Activated T-cell treated with anti-CD3 and anti-CD28 coated beads, Interleukin-2, amount 50 U/mL, for 1 hour (primary cell): ENCODE results near the gene RBL2.
A peak's percentile ranks its signal among the peaks of the same experiment; 100 is the strongest.
"Not testable (repeated sequence)": the region's sequence is repeated elsewhere in the genome, so short reads cannot be mapped to it uniquely, and the experiment has no call there.

Experiments used
- DNase-seq: peaks from one replicate; pipeline ENCODE4 v3.0.0-alpha.2; 2020

RBL2 gene, protein sequence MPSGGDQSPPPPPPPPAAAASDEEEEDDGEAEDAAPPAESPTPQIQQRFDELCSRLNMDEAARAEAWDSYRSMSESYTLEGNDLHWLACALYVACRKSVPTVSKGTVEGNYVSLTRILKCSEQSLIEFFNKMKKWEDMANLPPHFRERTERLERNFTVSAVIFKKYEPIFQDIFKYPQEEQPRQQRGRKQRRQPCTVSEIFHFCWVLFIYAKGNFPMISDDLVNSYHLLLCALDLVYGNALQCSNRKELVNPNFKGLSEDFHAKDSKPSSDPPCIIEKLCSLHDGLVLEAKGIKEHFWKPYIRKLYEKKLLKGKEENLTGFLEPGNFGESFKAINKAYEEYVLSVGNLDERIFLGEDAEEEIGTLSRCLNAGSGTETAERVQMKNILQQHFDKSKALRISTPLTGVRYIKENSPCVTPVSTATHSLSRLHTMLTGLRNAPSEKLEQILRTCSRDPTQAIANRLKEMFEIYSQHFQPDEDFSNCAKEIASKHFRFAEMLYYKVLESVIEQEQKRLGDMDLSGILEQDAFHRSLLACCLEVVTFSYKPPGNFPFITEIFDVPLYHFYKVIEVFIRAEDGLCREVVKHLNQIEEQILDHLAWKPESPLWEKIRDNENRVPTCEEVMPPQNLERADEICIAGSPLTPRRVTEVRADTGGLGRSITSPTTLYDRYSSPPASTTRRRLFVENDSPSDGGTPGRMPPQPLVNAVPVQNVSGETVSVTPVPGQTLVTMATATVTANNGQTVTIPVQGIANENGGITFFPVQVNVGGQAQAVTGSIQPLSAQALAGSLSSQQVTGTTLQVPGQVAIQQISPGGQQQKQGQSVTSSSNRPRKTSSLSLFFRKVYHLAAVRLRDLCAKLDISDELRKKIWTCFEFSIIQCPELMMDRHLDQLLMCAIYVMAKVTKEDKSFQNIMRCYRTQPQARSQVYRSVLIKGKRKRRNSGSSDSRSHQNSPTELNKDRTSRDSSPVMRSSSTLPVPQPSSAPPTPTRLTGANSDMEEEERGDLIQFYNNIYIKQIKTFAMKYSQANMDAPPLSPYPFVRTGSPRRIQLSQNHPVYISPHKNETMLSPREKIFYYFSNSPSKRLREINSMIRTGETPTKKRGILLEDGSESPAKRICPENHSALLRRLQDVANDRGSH

DNA sequence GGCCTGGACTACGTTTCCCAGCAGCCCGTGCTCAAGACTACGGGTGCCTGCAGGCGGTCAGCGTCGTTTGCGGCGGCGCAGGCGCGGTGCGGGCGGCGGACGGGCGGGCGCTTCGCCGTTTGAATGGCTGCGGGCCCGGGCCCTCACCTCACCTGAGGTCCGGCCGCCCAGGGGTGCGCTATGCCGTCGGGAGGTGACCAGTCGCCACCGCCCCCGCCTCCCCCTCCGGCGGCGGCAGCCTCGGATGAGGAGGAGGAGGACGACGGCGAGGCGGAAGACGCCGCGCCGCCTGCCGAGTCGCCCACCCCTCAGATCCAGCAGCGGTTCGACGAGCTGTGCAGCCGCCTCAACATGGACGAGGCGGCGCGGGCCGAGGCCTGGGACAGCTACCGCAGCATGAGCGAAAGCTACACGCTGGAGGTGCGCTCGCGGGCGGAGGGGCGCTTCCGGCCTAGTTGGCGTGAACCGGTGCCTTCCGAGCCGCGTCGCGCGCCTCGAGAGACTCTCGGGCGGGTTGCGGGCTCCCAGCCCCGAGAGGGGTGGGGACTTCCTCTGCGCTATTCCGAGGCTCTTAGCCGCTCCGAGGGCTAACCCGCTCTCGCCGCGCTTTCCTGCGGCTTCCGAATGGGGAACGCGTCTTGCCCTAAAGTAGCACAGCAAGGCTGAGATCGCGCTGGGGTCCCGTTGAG lies at the start of gene RBL2:
RBL2 (plus strand) TSS at position 95 of the 689 bp plus-strand sequence; CDS start at position 181, 86 bp downstream.
- peak; percentile 85 for DNase-seq

DNA sequence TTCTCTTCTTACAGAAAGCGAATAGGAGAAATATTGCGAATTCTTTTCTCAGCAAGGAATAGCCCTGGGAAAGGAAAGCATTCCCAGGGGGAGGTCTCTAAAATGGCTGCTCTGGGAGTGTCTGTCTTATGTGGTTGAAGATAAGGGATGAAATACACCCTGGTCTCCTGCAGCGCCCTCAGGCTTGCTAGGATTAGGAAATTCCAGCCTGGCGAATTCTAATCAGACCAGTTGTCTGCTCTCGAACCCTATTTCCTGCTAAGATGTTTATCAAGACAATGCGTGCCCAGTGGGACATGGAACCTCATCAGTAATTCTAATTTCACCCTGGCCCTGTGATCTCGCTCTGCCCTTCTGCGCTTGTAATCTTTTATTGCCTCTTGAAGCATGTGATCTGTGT lies 49.7 kb upstream of the RBL2 start:
- DNase-seq = not testable (repeated sequence)

DNA sequence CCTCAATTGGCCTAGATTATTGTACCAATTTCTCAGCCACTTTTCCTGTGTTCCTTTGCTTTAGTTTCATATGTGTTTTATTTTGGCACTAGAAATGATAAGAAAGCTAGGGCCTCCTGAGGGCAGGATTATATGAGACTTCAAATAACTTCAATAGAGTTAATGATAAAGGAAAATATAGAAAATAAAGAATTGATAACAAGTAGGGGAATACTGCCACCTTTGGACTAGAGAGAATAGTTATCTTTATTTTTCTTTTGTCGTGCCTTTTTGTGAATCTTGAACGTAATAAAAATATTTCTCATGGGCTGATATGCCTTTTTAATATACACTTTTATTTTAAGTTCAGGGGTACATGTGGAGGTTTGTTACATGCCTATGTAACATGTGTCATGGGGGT lies 29.3 kb upstream of the RBL2 start:
- DNase-seq = no peak

GRCh38 chr16:53412549-53412948 lies 21.7 kb upstream of the RBL2 start:
- no peak for DNase-seq

GRCh38 chr16:53413864-53414263 lies 20.4 kb upstream of the RBL2 start:
- DNase-seq = no peak

DNA sequence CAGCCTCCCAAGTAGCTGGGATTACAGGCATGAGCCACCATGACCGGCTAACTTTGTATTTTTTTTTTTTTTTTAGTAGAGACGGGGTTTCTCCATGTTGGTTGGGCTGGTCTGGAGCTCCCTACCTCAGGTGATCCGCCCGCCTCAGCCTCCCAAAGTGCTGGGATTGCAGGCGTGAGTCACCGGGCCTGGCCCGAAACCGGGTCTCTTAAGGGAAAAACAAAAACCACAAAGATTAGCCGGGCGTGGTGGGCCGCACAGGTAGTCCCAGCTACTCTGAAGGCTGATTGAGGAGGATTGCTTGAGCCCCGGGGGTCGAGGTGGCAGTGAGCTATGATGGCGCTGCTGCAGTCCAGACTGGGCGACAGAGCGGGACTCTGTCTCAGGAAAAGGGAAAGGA lies 19.9 kb upstream of the RBL2 start:
- no peak for DNase-seq

GRCh38 chr16:53415504-53415903 lies 18.8 kb upstream of the RBL2 start:
- no peak for DNase-seq

DNA sequence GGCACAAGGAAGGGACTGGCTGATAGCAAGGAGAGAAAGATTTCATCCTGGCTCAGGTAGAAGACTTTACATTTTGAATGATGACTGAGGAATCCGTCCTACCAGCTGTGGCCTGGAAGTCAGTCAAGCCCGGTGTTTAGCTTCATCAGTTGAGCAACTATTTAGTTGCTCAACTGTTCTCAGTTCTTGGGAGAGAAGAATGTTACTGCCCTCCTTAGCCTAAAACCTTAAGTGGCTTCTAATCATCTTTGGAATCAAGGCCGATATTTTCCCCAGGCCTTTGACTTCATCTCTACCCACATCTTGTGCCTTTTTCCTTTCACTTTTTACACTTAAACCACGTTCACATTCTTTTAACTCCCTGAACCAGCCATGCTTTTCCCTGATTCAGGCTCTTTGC lies 17.3 kb upstream of the RBL2 start:
- DNase-seq = no peak

DNA sequence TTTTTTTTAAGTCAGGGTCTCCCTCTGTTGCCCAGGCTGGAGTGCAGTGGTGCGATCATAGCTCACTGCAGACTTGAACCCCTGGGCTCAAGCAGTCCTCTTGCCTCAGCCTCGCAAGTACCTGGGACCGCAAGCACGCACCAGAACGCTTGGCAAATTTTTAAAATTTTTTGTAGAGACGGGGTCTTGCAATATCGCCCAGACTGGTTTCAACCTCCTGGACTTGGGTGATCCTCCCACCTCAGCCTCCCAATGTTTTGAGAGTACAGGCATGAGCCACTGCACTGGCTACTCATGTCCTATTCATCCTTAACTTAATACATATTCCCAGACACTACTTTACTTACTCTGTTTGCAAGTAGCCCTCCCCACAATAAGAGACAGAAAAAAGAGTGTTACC lies 16.3 kb upstream of the RBL2 start:
- DNase-seq = no peak

DNA sequence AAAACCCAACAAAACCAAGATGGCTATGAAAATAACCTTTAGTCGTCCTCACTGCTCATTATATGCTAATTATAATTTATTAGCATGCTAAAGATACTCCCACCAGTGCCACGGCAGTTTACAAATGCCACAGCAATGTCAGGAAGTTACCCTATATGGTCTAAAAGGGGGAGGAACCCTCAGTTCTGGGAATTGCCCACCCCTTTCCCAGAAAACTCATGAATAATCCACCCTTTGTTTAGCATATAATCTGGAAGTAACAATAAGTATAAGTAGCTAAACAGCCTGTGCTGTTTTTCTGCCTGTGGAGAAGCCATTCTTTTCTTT lies 14.9 kb upstream of the RBL2 start:
- DNase-seq = not testable (repeated sequence)

DNA sequence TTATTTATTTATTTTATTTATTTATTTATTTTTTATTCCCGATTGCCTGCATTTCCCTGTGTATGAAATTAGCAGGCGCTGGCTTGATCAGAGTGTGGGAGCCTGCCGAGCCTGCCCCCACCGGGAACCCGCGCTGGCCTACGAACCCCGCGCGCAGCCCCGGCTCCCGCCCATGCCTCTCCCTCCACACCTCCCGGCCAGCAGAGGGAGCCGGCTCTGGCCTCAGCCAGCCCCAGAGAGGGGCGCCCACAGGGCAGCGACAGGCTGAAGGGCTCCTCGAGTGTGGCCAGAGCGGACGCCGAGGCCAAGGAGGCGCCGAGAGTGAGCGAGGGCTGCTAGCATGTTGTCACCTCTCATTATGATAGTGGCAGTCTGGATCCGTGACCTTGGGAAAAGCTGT lies 13.0 kb upstream of the RBL2 start:
- no peak for DNase-seq

GRCh38 chr16:53423968-53424367 lies 10.3 kb upstream of the RBL2 start:
- DNase-seq = not testable (repeated sequence)

DNA sequence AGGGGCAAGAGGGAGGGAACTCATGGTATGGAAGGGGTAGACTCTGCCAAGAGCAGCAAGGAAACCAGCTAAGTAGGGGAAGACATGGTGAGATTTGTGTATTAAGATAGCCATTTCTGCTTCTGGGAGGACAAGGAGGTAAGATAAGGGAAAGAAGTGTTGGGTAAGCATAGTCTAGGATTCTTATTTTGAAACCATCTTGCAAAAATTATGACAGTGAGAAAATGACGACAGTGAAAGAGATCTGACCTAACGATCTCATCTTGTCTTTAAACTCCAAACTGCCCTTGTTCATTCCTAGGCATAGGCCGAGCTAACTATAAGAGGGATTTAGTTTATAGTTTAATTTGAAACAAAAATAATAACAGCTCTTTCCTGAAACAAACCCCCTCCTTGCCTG lies 5.6 kb upstream of the RBL2 start:
- no peak for DNase-seq

GRCh38 chr16:53429221-53429943 lies 4.9 kb upstream of the RBL2 start:
- no peak for DNase-seq

DNA sequence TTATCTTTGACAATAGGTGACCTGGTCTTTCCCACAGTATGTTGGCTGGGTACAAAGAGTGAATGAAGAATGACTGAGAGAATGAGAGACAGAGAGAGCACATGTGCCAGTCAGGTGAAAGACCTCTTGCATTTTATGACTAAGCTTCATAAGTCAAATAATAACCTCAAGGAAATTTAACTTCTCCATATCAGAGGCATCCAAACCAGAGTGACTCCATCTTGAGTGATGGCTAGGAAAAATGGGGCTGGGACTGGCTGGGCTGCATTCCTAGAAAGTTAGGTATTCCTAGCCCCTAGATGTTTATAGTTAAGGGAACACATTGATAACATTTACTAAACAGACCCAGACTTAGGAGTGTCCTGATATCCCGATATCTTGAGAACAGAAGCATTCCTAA lies 3.9 kb upstream of the RBL2 start:
- no peak for DNase-seq

DNA sequence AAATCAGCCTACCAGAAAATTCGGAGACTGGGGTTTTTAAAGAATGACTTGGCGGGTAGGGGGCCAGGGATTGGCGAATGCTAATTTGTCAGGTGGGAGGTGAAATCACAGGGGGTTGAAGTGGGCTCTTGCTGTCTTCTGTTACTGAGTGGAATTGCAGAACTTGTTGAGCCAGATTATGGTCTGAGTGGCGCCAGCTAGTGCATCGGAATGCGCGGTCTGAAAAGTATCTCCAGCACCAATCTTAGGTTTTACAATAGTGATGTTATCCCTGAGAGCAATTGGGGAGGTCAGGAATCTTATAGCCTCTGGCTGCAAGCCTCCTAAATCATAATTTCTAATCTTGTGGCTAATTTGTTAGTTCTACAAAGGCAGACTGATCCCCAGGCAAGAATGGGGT lies 762 bp upstream of the RBL2 start:
- DNase-seq = no peak

DNA sequence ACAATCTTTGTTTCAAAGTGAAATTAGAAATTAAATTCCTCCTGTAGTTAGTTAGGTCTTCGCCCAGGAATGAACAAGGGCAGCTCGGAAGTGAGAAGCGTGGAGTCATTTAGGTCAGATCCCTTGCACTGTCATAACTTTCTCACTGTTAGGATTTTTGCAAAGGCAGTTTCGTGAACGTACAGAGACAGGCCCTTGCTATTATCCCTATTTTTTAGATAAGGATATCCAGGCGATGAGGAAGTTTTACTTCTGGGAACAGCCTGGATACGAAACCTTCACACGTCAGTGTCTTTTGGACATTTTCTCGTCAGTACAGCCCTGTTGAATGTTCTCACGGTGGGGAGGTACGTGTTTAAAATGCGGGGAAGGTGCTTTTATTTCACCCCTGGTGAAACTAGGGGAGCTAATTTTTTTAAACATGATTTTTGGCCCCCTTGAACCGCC lies 318 bp upstream of the RBL2 start:
- no peak for DNase-seq

- DNase-seq = peak; percentile 74
Measured at GRCh38 chr16:53435066-53435688, 906 bp downstream of the RBL2 start.

DNA sequence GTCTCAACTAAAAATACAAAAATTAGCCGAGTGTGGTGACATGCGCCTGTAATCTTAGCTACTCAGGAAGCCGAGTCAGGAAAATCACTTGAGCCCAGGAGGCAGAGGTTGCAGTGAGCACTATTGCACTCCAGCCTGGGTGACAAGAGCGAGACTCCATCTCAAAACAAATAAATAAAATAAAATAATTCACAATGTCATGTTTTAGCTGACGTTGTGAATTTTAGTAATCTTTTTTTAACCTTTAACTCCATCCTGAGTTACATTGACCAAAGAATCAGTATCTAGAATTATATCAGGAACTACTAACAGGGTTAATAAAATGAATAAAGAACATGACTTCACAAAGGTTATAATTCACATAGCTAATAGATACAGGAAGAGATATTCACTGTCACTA lies 5.9 kb downstream of the RBL2 start:
- DNase-seq = no peak

DNA sequence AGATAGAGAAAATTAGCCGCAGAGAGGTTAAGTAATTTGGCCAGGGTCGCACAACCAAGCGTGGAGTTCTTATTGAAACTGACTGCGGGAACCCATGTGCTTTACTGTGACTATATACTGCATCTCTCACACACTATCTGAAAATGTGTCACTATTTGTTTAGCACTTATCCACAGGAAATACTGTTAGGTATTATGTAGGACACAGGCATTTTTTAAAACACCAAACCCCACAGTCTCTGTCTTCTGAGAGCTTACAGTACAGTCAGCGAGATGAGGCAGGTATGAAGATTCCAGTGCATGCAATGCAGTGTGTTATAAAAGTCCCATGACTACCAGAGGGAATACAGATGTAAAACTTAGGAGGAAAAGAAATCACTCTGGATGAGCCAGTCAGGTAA lies 11.3 kb downstream of the RBL2 start:
- DNase-seq = no peak

DNA sequence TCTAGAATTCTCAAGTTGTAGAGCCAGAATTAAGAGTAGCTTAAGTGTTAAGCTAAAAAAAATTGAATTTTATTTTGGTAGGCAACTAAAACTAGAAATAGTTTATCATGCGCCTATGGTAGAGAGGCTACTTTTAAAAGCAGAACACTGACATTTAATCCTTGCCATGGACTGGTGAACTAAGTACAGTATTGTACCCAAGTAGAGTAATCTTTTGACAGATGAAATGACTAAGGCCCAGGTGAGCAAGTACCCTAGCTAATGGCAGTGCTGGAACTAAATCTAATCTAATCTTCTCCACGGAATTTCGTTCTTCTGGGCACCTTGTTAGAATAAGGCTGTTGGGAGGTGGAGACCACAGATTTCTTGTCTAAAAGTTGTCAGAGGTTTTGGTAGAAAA lies 11.8 kb downstream of the RBL2 start:
- DNase-seq = no peak
